GM10266 (cell line): ENCODE results near the gene DNMT1.
A peak's percentile ranks its signal among the peaks of the same experiment; 100 is the strongest.
"Not testable (repeated sequence)": the region's sequence is repeated elsewhere in the genome, so short reads cannot be mapped to it uniquely, and the experiment has no call there.

Source experiments
- DNase-seq: peaks from one replicate; pipeline ENCODE4 v3.0.0; 2012; ENCODE audit errors: extremely low spot score
- CTCF ChIP-seq: IDR thresholded peaks from 2 replicates; pipeline ENCODE4 v1.5.1; 2012; ENCODE audit warnings: mild to moderate bottlenecking, low read depth; ENCODE audit not compliant: control insufficient read depth, insufficient read depth; ENCODE audit errors: missing control alignments

Gene DNMT1

GRCh38 chr19:10194500-10195198 lies at the start of gene DNMT1:
DNMT1 (minus strand) TSS chr19:10194953; CDS start chr19:10194899, 54 bp downstream.
- TF ChIP-seq CTCF, result no peak
- DNase-seq, result peak; percentile 99

DNA sequence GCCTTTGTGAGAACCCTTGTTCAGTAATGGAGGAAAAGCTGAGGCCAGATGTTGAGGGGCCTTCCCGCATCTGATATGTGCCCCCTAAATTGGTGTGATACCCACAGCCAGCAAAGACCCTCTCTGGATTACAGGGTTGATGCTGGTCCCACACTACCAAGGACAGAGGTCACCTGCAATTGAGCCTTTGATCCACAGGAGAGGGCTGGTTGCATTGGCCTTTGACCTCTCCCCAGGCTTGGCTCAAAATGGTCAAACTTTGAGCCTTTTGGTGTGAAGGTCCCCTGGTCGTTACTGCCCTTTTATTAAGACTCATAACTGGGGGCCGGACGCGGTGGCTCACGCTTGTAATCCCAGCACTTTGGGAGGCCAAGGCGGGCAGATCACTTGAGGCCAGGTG lies 48.9 kb upstream of the DNMT1 start:
- no peak for TF ChIP-seq CTCF
- no peak for DNase-seq

GRCh38 chr19:10241826-10242449 lies 47.2 kb upstream of the DNMT1 start:
- DNase-seq, result not testable (repeated sequence)

DNA sequence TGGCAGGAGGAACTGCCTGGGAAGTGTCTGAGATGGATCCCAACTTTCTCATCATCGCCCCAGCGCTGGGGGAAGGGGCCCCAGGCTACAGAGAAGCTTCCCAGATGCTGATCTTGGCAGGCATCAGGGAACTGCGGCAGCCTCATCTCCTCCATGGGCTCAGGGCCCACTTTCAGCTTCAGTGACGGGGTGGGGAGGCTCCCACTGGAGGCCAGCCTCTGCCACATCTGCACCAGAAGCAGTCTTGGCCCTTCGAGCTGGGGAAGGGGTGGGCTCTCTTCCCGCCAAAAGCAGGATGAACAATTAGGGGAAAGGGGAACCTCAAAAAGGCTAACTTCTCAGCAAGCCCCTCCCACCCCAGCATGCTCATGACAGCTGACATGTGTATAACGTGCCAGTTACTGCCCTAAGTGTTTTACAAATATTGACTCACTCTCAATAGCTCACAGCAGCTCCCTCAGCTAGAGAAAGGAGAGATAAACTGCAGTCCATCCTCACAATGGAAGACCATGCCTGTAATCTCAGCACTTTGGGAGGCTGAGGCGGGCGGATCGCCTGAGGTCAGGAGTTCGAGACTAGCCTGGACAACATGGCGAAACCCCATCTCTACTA lies 43.5 kb upstream of the DNMT1 start:
- DNase-seq, result no peak
- no peak for TF ChIP-seq CTCF

- no peak for TF ChIP-seq CTCF
- no peak for DNase-seq
Observed at GRCh38 chr19:10237702-10238101, 42.9 kb upstream of the DNMT1 start.

DNA sequence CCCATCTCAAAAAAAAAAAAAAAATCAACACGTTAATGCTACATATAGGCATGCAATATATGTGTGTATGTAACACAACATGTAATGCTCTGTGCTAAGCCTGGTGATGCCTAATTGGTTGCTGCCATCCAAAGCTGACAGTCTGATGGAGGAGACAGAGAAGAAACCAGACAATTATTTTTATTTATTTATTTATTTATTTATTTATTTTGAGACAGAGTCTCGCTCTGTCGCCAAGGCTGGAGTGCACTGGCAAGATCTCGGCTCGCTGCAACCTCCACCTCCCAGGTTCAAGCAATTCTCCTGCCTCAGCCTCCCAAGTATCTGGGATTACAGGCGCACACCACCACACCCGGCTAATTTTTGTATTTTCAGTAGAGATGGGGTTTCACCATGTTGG lies 40.7 kb upstream of the DNMT1 start:
- DNase-seq, result not testable (repeated sequence)

- TF ChIP-seq CTCF, result no peak
- no peak for DNase-seq
Observed at GRCh38 chr19:10235003-10235402, 40.2 kb upstream of the DNMT1 start.

GRCh38 chr19:10233946-10234345 lies 39.2 kb upstream of the DNMT1 start:
- TF ChIP-seq CTCF, result no peak
- DNase-seq, result no peak
